GM19043 (cell line): ENCODE data around the gene DOK5.

Experiments used
- ATAC-seq: cut with Tn5 transposase; IDR thresholded peaks from one replicate; pipeline ENCODE4 v1.9.1; 2021; ENCODE audit warnings: low read depth; ENCODE audit not compliant: unreplicated experiment

The DOK5 gene

DNA sequence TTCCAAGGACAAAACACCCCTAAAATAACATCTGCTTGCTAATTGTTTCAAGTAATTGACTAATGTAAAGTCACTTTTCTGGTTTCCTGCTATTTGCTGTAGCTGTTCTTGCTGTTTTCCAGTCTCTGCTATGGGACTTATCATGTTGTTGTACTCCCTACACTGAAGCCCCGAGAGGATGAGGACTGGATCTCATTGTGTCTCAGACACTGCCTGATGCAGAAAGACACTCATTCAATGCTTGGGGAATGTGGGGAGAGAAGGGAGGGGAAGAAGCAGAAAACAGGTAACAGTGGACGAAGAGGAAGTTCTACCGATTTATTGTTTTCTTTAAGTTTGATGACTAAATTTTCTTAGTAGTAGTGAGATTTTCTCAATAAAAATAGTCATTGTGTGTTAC lies 79.8 kb downstream of the DOK5 start:
- ATAC-seq: no peak

DNA sequence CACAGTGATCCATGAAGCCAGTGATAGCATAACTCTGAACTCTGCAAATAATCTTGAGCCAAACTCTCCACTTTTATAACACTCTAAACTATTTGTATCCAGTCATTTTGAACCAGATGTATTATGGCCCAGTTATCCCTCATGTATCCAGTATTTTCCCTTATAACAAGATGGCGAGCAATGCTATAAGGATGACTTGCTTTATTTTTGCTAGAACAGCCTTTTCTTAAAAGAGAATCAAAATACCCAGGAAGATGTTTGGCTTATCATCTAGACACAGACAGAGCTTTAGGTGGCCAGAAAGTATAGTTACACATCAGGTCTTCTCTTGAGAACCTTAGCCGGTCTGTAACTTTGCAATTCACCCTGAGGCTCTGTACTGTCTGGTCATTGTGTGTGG lies 81.0 kb downstream of the DOK5 start:
- ATAC-seq: no peak

DNA sequence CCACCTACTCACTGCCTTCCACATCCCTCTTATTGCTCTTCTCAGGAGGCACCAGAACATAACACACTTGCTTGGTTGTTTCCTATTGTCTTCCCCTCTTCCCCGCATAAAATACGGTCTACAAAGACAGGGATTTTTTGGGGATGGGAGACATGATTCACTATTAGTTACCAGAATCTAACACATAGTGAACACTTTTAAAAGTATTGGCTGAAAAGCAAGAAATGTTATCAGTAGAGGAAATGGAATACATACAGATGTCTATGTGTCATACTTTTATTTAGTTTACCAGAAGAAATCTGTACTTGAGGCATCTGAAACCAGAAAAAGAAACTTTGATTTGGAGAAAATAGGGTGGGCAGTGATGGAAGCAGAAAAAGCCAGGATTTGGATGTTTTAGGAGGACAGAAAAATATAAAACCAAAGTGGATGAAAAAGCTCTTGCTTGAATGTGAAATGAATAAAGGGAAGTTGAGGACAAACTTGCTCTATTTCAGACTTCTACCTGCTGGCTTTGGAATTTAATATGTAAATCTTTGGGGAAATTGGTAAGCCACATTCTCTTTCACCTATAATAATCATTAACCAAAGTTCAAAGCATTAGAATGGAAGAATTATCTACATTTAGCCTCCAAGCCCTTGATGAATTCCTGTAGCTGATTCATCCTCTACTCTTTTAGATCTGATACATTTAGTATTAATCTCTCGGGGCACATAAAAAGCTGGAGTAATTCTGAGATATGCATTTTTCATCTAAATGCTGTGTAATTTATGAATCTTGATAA lies 82.6 kb downstream of the DOK5 start:
- ATAC-seq: no peak

DNA sequence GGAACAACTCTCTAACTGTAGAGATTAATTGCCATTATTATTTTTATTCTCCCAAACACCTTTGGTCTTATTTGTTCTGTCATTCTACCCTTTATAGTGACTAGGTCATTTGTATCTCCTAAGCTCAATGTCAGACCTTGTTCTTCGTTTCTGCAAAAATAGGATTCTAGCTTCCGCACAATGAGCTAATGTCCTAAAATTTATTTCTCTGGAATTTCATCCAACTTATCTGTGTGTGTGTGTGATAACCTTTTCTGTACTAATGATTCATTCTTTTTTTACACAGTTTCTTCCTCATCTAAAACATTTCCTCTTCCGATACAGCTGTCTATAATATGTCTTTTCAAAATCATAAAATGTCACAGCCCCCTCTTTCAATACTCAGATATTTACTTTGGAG lies 84.5 kb downstream of the DOK5 start:
- no peak for ATAC-seq

DNA sequence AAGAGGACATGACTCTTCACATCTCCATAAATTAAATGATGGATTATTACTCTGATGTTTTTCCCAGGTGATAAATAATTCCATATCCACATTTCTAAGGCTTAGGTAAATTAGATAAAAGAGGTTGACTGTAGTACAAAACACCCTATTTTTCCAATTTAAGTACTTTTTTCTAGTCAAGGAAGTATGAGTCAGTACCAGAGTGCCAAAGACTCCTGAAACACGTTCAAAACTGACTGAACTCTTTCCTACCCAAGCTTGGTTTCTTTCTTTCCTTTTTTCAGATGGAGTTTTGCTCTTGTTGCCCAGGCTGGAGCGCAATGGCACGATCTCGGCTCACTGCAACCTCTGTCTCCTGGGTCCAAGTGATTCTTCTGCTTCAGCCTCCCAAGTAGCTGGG lies 85.0 kb downstream of the DOK5 start:
- ATAC-seq: no peak

DNA sequence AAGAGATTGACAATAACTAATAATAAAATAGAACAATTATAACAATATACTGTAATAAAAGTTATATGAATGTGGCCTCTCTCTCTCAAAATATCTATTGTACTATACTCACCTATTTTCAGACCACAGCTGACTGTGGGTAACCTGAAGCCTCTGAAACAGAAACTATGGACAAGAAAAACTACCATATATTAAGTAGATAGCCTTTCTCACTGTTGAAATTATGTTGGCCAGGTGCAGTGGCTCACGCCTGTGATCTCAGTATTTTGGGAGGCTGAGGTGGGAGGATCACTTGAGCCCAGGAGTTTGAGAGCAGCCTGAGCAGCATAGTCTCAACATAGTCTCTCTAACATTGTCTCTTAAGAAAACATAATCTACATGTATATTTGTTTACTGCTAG lies 89.9 kb downstream of the DOK5 start:
- ATAC-seq: no peak

DNA sequence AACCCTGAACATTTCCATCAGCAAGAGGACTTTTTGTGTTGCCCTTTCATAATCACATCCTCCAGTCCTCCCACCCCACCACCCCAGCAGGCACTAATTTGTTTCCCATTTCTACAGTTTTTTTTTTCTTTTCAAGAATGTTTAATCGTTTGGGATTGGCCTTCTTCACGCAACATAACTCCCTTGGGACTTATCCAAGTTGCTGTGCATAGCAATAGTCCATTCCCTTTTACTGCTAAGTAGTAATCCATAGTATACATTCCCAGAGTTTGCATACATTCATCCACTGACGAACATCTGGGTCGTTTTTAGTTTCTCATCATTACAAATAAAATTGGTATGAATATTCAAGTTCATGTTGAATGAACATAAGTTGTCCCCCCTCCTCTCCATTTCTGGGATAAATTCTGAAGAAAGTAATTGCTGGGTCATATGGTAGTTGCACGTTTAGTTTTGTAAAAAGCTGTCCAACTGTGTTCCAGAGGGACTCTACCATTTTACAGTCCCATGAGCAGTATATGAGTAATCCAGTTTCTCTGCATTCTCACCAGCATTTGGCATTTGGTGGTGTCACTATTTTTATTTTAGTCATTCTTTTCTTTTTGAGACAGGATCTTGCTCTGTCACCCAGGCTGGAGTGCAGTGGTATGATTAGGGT lies 90.8 kb downstream of the DOK5 start:
- no peak for ATAC-seq

DNA sequence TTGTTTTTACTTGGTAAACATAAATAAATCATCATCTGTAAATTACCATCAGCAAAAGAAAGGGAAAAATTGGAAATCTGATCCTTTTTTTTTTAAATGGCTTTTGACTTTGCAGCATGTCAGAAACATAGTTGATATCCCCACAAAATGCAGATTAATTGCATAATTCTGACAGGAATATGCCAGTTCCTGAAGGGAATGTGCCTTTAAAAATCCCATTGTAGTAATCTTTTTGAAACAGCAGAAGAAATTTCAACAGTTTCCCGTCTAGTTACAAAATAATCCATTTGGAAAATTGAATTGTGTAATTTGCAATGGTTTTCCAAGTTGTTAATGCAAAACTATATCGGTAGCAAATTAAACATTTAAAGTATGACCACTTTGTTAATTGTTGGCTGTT lies 95.2 kb downstream of the DOK5 start:
- ATAC-seq: no peak

DNA sequence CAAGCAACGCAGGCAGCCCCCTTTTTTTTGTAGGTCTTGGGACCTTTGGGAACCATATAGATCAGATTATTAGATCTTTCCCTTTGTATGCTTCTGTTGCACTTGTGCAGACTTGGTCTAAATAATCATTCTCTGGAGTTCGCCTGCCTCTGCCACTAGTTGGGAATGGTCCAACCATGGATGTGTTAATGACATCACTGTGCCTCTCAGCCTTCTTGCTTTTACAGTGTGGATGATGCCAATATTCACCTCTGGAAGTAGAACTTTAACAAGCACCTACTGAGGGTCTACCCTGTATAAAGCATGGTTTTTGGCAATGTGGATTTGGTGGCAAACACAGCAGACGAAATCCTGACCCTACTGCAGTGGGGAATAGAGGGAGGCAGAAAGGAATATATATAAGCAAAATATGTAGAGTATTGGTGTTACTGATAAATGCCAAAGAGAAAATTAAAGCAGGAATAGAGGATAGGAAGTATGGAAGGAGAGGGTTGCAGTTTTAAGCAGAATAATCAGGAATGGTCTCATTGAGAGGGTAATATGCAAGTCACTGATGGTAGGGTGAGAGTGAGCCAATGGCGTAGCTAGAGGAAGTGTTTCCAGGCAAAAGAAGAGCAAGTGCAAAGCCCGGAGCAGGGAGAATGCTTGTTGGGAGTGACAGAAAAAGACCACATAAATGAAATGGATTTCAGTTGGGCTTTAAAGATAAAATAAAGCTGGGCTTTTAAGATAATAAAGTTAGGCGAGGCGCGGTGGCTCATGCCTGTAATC lies 97.5 kb downstream of the DOK5 start:
- no peak for ATAC-seq

DNA sequence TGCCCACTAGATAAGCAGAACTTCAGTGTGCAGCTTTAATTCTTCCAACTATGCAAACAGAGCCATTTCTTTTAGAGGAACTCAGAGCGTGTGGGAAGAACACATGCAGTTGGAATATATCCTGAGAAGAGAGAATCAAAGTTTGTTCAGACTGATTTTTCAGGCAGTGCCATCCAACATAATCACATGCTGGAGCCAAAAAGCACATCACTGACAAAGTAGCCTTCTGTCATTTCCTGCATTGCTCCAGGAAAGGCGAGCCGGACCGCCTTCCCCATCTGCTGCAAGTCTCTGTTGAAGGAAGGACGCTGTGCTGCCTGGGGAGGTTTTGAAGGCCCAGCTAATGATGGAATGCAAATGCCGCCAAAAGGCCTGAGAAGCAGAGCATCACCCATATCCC lies 98.4 kb downstream of the DOK5 start:
- ATAC-seq: no peak

DNA sequence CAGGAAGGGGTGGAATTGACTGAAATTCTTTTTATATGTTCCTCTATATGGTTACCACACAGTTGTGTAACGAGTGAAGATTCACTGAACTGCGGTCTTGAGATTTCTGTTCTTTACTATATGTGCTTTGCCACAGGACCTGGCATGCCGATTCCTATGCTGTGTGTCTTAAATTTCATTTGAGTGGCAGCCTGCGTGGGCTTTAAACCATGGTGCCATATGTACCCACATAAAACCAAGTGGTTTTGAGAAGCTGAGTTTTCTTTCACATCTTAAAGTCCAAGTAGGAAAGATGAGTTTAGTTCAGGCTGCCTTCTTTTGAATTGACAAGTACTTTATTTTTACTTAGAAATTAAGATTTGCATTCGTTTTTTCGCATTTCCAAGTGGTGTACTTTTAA lies 101.1 kb downstream of the DOK5 start:
- ATAC-seq: no peak

DNA sequence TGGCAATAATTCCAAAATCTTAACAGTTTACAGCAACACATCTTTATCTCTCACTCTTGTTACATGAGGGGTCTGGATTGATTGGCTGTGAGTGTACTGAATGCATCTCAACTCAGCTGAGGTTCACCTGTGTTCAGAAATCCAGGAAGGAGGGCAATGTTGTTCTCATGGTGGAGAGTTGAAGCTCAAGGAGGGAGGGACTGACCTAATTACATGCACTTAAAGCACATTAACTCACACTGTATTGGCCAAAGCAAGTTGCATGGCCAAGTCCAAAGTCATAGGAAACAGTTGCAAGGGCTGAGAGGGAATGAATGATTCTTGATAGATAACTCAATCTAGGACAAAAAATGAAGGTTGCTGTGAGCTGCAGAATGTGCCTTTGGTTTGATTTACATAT lies 102.2 kb downstream of the DOK5 start:
- no peak for ATAC-seq

DNA sequence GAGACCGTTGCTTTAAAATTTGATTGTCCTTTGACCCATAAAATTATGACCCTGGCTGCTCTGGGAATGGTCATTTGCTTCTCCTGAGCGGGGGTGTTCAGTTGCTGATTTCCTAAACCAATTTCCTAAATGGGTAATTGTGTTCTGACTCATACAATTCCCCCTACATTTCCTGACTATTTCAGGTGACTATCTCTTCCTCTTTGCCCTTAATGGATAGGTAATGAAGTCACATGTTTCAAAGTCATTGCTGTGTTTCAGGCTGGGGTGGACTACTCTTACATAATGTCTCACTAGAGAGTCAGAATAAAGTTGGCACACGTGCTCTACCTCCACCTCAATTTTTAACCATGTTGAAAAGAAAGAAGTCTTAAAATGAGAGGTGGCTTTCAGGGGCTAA lies 109.8 kb downstream of the DOK5 start:
- no peak for ATAC-seq

DNA sequence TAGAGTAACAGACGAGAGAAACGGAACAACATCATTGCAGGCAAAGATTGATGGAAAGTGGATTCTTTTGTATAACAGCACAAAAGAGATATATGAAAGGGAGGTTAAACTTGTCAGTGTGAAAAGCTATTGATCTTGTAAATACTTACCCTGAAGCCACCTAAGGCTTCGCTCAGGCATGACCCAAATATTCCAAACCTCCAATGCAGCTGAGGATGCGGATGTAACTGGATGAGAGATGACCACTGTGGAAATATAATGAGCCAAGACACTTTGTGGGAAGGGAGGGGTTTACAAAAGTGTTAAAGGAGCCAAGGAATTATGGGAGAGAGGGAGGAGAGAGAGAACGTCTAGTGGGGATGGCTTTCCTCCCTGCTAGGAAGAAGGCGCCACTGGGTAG lies 112.0 kb downstream of the DOK5 start:
- ATAC-seq: no peak

DNA sequence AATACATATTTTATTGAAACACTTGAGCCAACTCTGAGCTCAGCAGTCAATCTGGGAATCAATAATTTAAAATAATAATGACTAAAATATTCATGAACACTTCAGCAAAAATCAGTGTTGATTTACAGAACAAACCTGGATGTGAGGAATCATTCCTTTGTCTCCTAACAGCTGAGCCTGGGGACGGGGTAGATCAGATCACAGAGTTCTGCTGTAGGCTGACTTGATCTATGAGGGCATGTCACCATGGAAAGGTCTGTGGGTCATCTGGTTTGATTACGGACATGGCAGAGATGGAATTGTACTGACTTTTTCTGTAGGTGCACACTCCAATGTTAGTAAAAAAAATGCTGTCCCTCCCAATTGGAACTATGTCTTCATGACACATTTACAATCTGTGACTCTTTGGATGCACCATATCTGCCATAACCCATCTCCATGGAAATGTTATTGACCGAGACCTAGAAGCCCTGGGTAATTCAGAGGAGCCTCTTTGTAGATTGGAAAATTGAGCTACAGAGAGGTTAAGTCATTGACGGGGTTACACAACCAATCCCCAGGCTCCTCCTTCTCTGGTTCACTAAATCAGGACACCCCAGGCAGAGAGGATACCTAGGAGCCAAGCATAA lies 114.1 kb downstream of the DOK5 start:
- no peak for ATAC-seq

DNA sequence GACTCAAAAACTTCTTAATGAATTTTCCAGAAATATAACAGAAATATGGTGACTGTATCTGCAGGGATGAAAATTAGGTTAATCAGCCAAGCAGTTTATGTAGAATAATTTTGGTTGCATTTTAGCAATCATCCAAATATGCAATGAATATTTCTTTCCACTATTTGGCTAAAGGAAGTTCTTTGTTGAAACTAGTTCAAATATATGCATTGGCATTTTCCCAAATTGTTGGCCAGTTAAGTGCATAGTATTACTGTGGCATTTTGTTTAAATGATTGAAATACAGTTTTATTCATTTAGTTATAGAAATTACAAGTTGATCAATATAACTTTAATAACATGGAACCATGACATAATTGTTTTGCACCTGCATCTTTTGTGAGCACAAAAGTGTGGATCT lies 115.5 kb downstream of the DOK5 start:
- ATAC-seq: no peak

DNA sequence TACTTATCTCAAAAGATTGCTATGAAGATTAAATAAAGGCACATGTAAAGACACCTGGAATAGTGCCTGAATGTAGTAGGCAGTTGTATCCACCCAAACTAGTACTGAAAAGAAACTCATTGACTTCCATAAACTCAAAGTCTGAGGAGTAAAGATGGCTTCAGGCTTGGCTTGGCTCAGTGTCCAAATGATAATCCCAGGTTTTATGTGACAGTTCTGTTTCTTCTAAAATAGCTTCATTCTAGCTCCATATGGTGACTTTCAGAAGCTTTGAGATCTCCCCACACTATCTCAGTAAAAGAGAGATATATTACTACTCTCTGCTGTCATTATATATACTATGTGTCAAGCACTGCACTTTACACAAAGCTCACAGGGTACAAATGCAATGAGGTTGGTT lies 121.3 kb downstream of the DOK5 start:
- ATAC-seq: no peak

DNA sequence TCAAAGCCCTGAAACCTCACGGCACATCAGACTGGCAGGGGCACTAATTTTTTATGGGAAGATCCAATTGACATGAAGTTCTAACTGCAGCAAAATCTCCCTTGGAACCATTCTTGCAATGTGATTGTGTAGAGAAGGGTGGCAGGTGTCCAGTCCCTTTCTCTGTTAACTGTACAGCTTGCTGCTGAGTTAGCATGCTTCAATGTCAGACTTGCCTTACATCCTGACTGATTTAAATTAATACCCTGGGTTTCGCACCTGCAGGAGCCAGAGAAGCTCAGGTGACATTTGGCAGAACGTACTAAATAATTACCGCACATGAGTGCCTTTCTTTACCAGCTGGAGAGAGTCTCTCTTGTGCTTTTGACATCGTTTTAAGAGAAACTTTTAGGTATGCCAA lies 123.0 kb downstream of the DOK5 start:
- no peak for ATAC-seq

DNA sequence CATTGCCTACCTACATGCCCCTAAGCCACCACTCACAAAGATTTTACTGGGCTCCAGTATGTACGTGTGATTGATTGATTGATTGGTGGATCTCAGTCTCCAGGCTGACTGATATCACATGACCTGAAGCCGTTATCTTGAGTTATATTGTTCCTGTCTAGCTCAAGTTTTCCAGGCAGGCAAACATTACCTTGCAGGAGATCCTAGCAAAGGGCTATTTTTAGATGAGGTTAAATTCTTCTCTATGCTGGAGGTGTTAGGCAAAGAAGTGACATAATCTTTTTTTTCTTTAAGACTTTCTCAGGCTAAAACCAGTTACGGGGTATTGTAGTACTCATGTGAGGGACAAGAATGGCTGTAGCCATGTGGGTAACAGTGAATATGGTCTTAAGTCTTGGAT lies 125.2 kb downstream of the DOK5 start:
- no peak for ATAC-seq

DNA sequence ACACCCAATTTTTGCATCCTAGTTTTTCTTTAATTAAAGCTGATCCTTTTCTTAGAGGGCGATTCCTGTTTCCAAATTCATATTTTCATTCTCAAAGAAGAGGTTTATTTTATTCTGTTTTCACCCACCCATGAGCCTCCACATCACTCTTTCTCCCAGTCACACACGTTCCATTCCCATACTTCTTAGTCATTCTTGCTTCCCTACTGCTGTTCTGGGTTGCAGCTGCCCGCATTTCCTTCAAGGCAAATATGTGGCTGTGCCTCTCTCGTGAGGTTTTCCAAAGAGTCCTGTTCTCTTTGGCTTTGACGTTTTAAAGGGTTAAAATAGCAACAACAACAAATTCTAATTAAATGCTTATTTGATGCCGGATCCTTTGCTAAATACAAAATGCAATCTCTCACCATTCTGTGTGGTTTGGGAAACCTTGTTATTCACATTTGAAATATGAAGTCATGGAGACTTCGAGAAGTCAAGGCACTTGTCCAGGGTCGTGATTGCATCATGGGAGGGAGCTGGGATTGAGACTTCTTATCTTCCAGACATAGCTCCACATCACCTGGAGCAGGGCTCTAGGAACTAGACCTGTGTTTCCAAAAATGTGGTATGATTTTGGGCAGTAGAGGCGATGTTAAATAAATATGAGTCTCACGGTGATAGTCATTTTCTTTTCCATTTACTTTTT lies 126.6 kb downstream of the DOK5 start:
- ATAC-seq: no peak

DNA sequence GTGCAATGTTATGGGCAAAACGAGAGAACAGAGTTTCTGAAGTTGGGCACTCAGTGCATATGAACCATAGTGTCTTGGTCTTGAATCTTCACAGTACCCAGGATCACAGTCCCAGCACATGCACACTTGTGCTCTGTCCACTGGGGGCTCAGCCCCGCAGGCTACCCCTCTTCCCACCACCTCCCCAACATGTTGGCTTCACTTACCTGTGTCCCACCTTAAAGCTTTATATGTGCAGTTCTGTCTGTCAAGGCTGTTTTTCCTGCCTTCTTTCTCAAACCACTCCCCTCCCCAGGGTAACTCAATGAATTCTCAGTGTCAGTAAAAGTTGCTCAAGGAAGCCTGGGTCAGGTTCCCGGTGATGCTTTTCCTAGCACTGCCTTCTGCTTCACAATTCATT lies 129.9 kb downstream of the DOK5 start:
- ATAC-seq: no peak
